Measurements from ENCODE around the gene FIGN. TPM values are rescaled to one million over a fixed set of nuclear protein-coding genes. Genes with fewer than 3 reads are reported as not detected.

The FIGN gene
- total and polyA plus RNA-seq, 2 of the 4 experiments (the other 2 are of a cell fraction): 0.77 to 0.90 TPM

- no peaks in the 10 kb centered on the region for H3K9me1 ChIP-seq (ENCODE audit: insufficient read depth, low read length)
- no peaks in the 10 kb centered on the region for H3K36me3 ChIP-seq (ENCODE audit: control insufficient read depth, insufficient read depth, low read length)
- no peak overlapping the region for H4K91ac ChIP-seq (ENCODE audit: insufficient read depth, low read depth, low read length)
- H2AK9ac ChIP-seq (replicated peaks; ENCODE audit: low read depth, low read length, poor library complexity): no peak overlapping the region
- H3K9ac ChIP-seq (ENCODE audit: low read depth, low read length): no peak overlapping the region
- H3K14ac ChIP-seq (replicated peaks; ENCODE audit: low read depth, low read length): no peak overlapping the region
- ATAC-seq (ENCODE audit: low read depth): no peak
- no peak overlapping the region for H2AFZ ChIP-seq (replicated peaks; ENCODE audit: low read length, poor library complexity)
- H3K79me1 ChIP-seq (ENCODE audit: low read depth in 1 of 2, low read length in 2 of 2): no peaks in the 10 kb centered on the region
- no peak overlapping the region for H3K4me3 ChIP-seq (ENCODE audit: insufficient read depth, low read depth, low read length)
- no peak for DNase-seq
- intact Hi-C loops (cut with micrococcal nuclease): no loop called here
- no peaks in the 10 kb centered on the region for H3K4me1 ChIP-seq (ENCODE audit: control insufficient read depth, insufficient read depth, low read length)
- no peak overlapping the region for H4K8ac ChIP-seq (ENCODE audit: low read depth in 2 of 2, low read length in 2 of 2)
- H3K27me3 ChIP-seq (ENCODE audit: control insufficient read depth, insufficient read depth, low read length): no peaks in the 10 kb centered on the region
- no peak overlapping the region for H4K5ac ChIP-seq (ENCODE audit: low read depth, low read length)
- dilution Hi-C loops (cut with HindIII; ENCODE audit: low sequenced_read_pairs, unreplicated experiment): no loop called here
- no peak overlapping the region for H3K18ac ChIP-seq (ENCODE audit: low read depth, low read length)
- H3K27ac ChIP-seq (ENCODE audit: insufficient read depth, low read length): no peak overlapping the region
- no peak overlapping the region for H3K23ac ChIP-seq (ENCODE audit: low read depth, low read length)
- H2AK5ac ChIP-seq (ENCODE audit: low read depth, low read length): no peak overlapping the region
- in situ Hi-C loops (cut with MboI; ENCODE audit: low sequenced_read_pairs): no loop called here
- no peak overlapping the region for H2BK5ac ChIP-seq (ENCODE audit: low read depth, low read length, poor library complexity, severe bottlenecking)
- no peaks in the 10 kb centered on the region for H3K9me3 ChIP-seq (ENCODE audit: control insufficient read depth, insufficient read depth, low read length)
- no peak overlapping the region for H3K4ac ChIP-seq (ENCODE audit: low read depth, low read length)
- no peak overlapping the region for H2BK20ac ChIP-seq (ENCODE audit: low read depth, low read length)
- no peaks in the 10 kb centered on the region for H4K20me1 ChIP-seq (ENCODE audit: insufficient read depth, low read length)
- BruUV-seq (replicated peaks): no TSS peak
- H3K56ac ChIP-seq (ENCODE audit: extremely low read depth, insufficient read depth, low read length): no peak overlapping the region
- no peak overlapping the region for H3K4me2 ChIP-seq (ENCODE audit: low read depth, low read length)
- TF ChIP-seq MXI1 (IDR thresholded peaks at IDR 0.05; ENCODE audit: borderline replicate concordance, low read depth, low read length) (no peak), SMC3 (IDR thresholded peaks at IDR 0.05; ENCODE audit: low read depth, low read length) (no peak), POLR2A (IDR thresholded peaks at IDR 0.05; ENCODE audit: low read depth, low read length) (no peak), RAD21 (IDR thresholded peaks at IDR 0.05; ENCODE audit: low read length) (no peak), MAFK (IDR thresholded peaks at IDR 0.05; ENCODE audit: low read depth, low read length) (no peak), MAZ (IDR thresholded peaks at IDR 0.05; ENCODE audit: borderline replicate concordance, low read depth, low read length) (no peak), ELK1 (IDR thresholded peaks at IDR 0.05; ENCODE audit: borderline replicate concordance, low read depth, low read length) (no peak), CEBPB (IDR thresholded peaks at IDR 0.05; ENCODE audit: low read depth, low read length) (no peak), NFE2L2 (IDR thresholded peaks at IDR 0.05; ENCODE audit: low read depth, low read length) (no peak), CTCF (conservative IDR thresholded peaks at IDR 0.05; ENCODE audit: low read depth, low read length) (no peak), BHLHE40 (IDR thresholded peaks at IDR 0.05; ENCODE audit: low read depth, low read length) (no peak), FOS (IDR thresholded peaks at IDR 0.05; ENCODE audit: low read depth, low read length) (no peak), CHD1 (IDR thresholded peaks at IDR 0.05; ENCODE audit: low read depth, low read length) (no peak)
- TF ChIP-seq, protein P1, sequence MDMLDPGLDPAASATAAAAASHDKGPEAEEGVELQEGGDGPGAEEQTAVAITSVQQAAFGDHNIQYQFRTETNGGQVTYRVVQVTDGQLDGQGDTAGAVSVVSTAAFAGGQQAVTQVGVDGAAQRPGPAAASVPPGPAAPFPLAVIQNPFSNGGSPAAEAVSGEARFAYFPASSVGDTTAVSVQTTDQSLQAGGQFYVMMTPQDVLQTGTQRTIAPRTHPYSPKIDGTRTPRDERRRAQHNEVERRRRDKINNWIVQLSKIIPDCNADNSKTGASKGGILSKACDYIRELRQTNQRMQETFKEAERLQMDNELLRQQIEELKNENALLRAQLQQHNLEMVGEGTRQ (IDR thresholded peaks at IDR 0.05; ENCODE audit: low read depth, low read length): no peak
- ChIA-PET CTCF (interaction anchor here (0.5 kb wide), 1 partner anchor 1429 kb away, joined by 9 read pairs; no protein-coding TSS in a partner anchor), POLR2A (ENCODE audit: unreplicated experiment) (interaction anchor here (0.5 kb wide), 1 partner anchor 325 kb away, joined by 3 read pairs; no protein-coding TSS in a partner anchor)
- H2BK15ac ChIP-seq (ENCODE audit: low read depth, low read length): no peak overlapping the region
- no peak overlapping the region for H2BK120ac ChIP-seq (ENCODE audit: low read depth, low read length)
- no CpG with 5 or more reads among the region's 2 CpGs for WGBS, 2 experiments (ENCODE audit: extremely low coverage in 2 of 2, insufficient read length in 1 of 2)
Measured at GRCh38 chr2:163673522-163673921, 62.3 kb downstream of the FIGN start.

Measured in IMR-90 (cell line).